IPS DF 19.7 (cell line): ENCODE data around the gene ZNF358.

Experiments
- DNase-seq: peaks from one replicate; pipeline ENCODE4 v3.0.0-alpha.2; 2013; ENCODE audit warnings: low read depth, low spot score

Gene ZNF358

GRCh38 chr19:7515645-7516151 lies at the start of gene ZNF358:
Gene ZNF358, plus strand, starts transcription at chr19:7516103. Its CDS starts 3,140 bp downstream, at chr19:7519243.
- DNase-seq: no peak

GRCh38 chr19:7467009-7467989 lies 48.6 kb upstream of the ZNF358 start:
- DNase-seq: no peak

DNA sequence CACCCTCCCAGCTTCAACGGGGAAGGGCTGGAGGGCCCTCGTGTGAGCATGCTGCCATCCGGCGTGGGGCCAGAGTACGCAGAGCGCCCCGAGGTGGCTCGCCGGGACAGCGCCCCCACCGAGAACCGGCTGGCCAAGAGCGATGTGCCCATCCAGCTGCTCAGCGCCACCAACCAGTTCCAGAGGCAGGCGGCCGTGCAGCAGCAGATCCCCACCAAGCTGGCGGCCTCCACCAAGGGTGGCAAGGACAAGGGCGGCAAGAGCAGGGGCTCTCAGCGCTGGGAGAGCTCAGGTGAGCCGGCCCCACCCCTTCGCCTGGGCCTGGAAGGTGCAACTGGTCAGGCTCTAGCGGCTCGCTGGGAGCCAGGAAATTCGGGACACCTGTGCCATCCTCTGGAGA lies 47.1 kb upstream of the ZNF358 start:
- DNase-seq: no peak

DNA sequence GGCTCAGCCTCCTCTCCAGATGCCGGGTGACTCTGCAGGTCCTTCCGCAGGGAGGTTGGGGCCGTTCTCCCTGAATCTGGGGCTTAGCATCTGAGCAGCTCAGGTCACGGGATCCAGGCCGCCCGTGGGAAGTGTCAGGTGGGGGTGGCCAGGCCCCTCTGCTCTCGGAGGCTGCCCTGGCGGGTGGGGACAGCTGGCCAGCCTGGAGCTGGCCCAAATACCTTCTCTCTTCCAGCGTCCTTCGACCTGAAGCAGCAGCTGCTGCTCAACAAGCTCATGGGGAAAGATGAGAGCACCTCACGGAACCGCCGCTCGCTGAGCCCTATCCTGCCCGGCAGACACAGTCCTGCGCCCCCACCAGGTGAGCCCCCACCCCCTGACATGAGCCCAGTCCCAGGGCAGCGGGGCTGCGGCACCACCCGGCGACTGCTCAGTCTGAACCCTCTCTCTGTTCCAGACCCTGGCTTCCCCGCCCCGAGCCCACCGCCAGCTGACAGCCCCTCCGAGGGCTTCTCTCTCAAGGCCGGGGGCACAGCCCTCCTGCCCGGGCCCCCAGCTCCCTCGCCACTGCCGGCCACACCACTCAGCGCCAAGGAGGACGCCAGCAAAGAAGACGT lies 46.1 kb upstream of the ZNF358 start:
- DNase-seq: no peak

DNA sequence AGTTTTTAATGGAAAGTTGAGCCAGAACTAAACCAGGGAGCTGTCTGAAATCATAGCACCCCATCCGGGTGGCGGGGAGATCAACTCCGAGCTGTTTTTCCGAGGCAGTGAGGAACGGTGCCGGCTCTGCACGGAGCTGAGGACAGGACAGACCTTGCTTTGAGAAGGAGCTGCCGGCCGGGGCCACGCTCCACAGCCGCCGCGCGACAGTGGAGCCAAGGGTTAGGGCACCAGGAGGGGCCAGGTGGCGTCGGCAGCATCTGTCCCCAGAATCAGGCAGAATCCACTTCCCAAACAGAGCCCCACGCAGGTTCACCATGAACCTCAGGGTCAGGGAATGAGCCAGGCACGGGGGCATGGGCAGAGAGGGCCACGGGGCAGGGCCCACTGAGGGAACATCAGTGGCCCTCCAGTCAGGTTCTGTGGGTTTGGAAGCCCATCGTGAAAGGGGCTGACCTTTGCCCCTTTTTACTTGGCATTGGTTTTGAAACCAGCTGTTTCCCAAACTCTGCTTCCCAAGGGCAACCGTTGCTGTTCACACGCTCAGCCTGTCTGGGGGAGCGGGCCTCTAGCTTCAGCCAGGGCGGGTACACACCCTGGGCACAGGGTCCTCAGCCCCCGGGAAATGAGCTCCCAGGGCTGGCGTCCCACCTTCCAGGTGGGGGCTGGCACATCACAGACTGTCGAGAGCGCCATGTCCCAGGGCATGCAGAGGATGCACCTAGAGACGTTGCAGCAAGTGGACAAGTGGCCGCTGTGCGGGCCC lies 45.2 kb upstream of the ZNF358 start:
- no peak for DNase-seq

GRCh38 chr19:7471696-7472615 lies 43.9 kb upstream of the ZNF358 start:
- DNase-seq: no peak

GRCh38 chr19:7475665-7476064 lies 40.2 kb upstream of the ZNF358 start:
- no peak for DNase-seq

GRCh38 chr19:7476241-7476640 lies 39.7 kb upstream of the ZNF358 start:
- DNase-seq: no peak

- DNase-seq: no peak
Measured at GRCh38 chr19:7476777-7477494, 39.0 kb upstream of the ZNF358 start.

GRCh38 chr19:7477758-7478157 lies 38.1 kb upstream of the ZNF358 start:
- no peak for DNase-seq

DNA sequence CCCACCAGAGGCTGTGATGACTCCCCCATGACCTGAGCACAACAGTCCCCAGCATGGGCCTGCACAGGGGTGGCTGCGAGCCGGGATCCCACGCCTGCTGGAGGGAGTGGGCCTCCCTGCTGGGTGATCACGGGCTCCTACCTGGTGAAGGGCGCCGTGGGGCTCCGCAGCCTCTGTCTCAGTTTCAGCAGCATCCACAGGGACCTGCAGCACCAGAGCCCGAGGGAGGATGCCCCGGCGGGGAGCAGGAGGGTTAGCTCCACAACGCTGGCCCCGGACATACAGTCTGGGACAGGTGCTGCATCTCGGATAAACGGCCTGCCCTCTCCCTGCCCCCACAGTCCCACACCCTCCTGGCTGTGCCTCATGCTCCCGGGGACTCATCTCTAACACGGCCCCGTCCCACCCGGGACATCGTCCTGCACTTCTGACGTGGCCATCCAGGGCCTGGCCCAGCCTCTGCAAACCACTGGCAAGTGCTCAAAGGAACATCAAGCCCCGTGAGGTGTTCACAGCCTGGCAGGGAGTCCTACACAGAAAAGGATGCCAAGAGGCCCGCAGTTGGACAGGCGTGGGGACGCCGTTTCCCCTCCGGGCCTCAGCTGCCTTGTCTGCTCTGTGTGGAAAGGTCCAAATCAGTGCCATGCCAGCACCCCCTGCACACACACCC lies 37.6 kb upstream of the ZNF358 start:
- no peak for DNase-seq

DNA sequence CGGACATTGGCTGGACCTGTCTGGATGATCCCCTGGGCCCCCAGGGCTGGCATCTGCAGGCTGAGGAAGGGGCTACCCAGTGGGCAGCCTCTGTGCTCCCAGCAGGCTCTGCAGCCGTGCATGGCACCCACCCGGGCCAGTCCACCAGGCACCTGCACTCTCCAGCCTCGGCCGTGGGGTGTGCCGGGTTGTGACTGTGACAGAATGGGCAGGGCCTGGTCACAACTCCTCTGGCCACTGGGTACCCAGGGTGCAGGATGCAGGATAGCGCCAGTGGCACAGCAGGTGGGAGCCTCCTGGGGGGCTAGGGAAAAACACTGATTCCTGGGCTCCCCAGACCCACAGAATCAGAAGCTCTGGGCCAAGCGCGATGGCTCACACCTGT lies 37.1 kb upstream of the ZNF358 start:
- no peak for DNase-seq

DNA sequence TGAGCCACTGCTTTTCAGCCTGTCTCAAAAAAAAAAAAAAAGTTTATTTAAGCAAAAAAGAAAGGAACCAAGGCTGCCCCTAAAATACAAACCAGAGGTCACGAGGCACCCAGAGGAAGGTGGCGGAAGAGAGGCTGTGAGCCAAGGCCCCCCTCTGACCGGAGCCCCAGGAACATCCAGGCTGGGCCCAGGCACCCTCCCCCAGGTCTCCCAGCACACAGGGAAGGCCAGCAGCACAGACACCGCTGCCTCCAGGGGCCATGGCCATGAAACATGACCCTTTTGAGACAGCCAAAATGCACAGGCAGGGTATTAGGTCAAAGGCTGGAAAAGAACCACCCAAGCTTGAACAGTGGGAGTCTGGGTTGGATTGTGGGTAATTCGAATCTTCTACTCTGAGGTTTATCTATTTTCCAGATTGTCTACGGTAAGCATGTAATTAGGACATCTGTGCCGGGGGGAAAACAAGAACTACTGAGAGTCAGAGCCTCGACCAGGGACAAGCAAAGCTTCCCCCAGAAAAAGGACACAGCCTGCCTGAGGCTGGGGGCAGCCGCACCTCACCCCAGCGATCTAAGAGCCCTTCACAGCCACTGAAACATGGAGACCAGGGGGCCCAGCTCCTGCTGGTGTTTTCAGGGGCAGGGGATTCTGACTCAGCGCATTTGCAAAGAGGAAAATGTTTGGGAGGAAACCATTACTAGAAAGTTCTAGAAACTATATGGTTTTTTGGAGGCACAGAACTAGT lies 35.5 kb upstream of the ZNF358 start:
- no peak for DNase-seq

DNA sequence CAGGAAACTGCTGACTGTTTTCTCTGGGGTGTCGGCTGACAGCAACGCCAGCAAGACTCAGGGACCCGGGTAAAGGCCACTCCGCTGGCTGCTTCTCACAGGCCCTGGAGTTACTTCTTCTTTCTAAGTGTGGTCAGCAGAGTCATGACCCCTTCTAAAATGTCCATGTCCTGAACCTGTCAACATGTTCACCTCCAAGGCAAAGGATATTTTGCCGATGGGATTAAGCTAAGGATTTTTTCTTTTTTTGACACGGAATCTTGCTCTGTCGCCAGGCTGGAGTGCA lies 35.0 kb upstream of the ZNF358 start:
- no peak for DNase-seq

- no peak for DNase-seq
Measured at GRCh38 chr19:7482584-7483439, 33.1 kb upstream of the ZNF358 start.

GRCh38 chr19:7483720-7484201 lies 32.1 kb upstream of the ZNF358 start:
- DNase-seq: no peak

DNA sequence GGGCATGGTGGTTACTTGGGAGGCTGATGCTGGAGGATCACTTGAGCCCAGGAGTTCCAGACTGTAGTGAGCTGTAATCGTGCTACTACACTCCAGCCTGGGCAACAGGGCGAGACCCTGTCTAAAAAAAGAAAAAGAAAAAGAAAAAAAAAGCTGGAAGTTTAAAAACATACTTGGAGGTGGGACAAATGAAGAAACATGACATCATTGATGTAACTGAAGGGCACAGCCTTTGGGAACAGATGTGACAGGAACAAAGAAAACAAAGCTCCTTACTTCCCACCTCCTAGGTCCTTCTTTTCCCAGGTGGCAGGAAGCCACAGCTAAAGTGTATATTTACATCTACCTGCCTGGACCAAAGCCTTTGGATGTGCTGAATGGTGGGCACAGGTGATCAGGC lies 29.0 kb upstream of the ZNF358 start:
- DNase-seq: no peak

- DNase-seq: no peak
Measured at GRCh38 chr19:7488736-7489353, 27.1 kb upstream of the ZNF358 start, which contains the start of gene PEX11G. Gene PEX11G, minus strand, starts transcription at chr19:7489035. Its CDS starts 25 bp downstream, at chr19:7489010.
